Epithelial cell of esophagus (primary cell): ENCODE measurements around the gene DSG4.

ENCODE experiments used
- DNase-seq: peaks from one replicate; pipeline ENCODE4 v3.0.0; 2010; ENCODE audit warnings: low read depth
- H3K4me3 ChIP-seq: 2 replicates; pipeline ENCODE4 v1.5.1; 2011; ENCODE audit warnings: mild to moderate bottlenecking, low read length, control low read depth
- CTCF ChIP-seq: IDR thresholded peaks from 2 replicates; pipeline ENCODE4 v1.5.1; 2011; ENCODE audit warnings: low read depth, mild to moderate bottlenecking, low read length, control low read depth, inconsistent platforms; ENCODE audit not compliant: insufficient read depth; ENCODE audit errors: missing control alignments

Gene DSG4

GRCh38 chr18:31444142-31444541 lies 67.6 kb downstream of the DSG4 start:
- TF ChIP-seq CTCF: no peak

GRCh38 chr18:31445908-31446307 lies 69.3 kb downstream of the DSG4 start:
- no peak overlapping the region for H3K4me3 ChIP-seq
- no peak for DNase-seq
- TF ChIP-seq CTCF: no peak

More at GRCh38 chr18:31444142-31444541, 67.6 kb downstream of the DSG4 start:
- H3K4me3 ChIP-seq: no peak overlapping the region
- no peak for DNase-seq

GRCh38 chr18:31446854-31447253 lies 70.3 kb downstream of the DSG4 start:
- no peak for TF ChIP-seq CTCF
- H3K4me3 ChIP-seq: peak overlapping the region; percentile 79
- no peak for DNase-seq

- TF ChIP-seq CTCF: no peak
- H3K4me3 ChIP-seq: peak within 1 kb of the TSS; percentile 79
These were observed 71.1 kb downstream of the DSG4 start, which contains the start of gene DSG3 for GRCh38 chr18:31447530-31448191. Gene DSG3 (plus strand): TSS chr18:31447741. CDS start chr18:31447878, 137 bp downstream.

GRCh38 chr18:31450409-31450808 lies 73.8 kb downstream of the DSG4 start:
- TF ChIP-seq CTCF: no peak
- peak overlapping the region; percentile 79 for H3K4me3 ChIP-seq
- peak; percentile 88 for DNase-seq

More at GRCh38 chr18:31447530-31448191, 71.1 kb downstream of the DSG4 start, which contains the start of gene DSG3:
- peak; percentile 95 for DNase-seq

- TF ChIP-seq CTCF: no peak
- peak overlapping the region; percentile 79 for H3K4me3 ChIP-seq
- DNase-seq: peak; percentile 84
These were observed 75.0 kb downstream of the DSG4 start for GRCh38 chr18:31451625-31452024.

GRCh38 chr18:31454066-31454708 lies 77.6 kb downstream of the DSG4 start:
- no peak for TF ChIP-seq CTCF
- peak; percentile 97 for DNase-seq
- peak overlapping the region; percentile 31 for H3K4me3 ChIP-seq
